ENCODE measurements around the gene ANKRD44.

The ANKRD44 gene

GRCh38 chr2:197286805-197287595 is 23.6 kb downstream of the ANKRD44 start:
- peak; percentile 79 for DNase-seq

GRCh38 chr2:197285361-197285760 is 25.2 kb downstream of the ANKRD44 start:
- DNase-seq: no peak

GRCh38 chr2:197284956-197285355 is 25.6 kb downstream of the ANKRD44 start:
- no peak for DNase-seq

GRCh38 chr2:197281421-197281820 is 29.2 kb downstream of the ANKRD44 start:
- DNase-seq: no peak

GRCh38 chr2:197280015-197280702 is 30.4 kb downstream of the ANKRD44 start:
- no peak for DNase-seq

- DNase-seq: no peak
Measured at GRCh38 chr2:197278799-197279763, 31.5 kb downstream of the ANKRD44 start.

GRCh38 chr2:197277794-197278193 is 32.8 kb downstream of the ANKRD44 start:
- no peak for DNase-seq

- DNase-seq: no peak
Measured at GRCh38 chr2:197276156-197276555, 34.4 kb downstream of the ANKRD44 start.

- DNase-seq: no peak
Measured at GRCh38 chr2:197274937-197275336, 35.6 kb downstream of the ANKRD44 start.

- no peak for DNase-seq
Measured at GRCh38 chr2:197274349-197274748, 36.2 kb downstream of the ANKRD44 start.

- no peak for DNase-seq
Measured at GRCh38 chr2:197273485-197273884, 37.1 kb downstream of the ANKRD44 start.

GRCh38 chr2:197270601-197271000 is 40.0 kb downstream of the ANKRD44 start:
- no peak for DNase-seq

- DNase-seq: no peak
Measured at GRCh38 chr2:197269815-197270214, 40.8 kb downstream of the ANKRD44 start.

- peak; percentile 48 for DNase-seq
Measured at GRCh38 chr2:197268786-197269584, 41.6 kb downstream of the ANKRD44 start.

GRCh38 chr2:197266477-197266876 is 44.1 kb downstream of the ANKRD44 start:
- DNase-seq: peak; percentile 64

- no peak for DNase-seq
Measured at GRCh38 chr2:197265924-197266323, 44.7 kb downstream of the ANKRD44 start.

- no peak for DNase-seq
Measured at GRCh38 chr2:197265036-197265435, 45.5 kb downstream of the ANKRD44 start.

GRCh38 chr2:197264332-197264731 is 46.2 kb downstream of the ANKRD44 start:
- no peak for DNase-seq

- DNase-seq: no peak
Measured at GRCh38 chr2:197263077-197263476, 47.5 kb downstream of the ANKRD44 start.

GRCh38 chr2:197261808-197262226 is 48.8 kb downstream of the ANKRD44 start:
- DNase-seq: no peak

GRCh38 chr2:197259470-197259999 is 51.0 kb downstream of the ANKRD44 start:
- no peak for DNase-seq

- peak; percentile 74 for DNase-seq
Measured at GRCh38 chr2:197258580-197258979, 52.0 kb downstream of the ANKRD44 start.
